Thyroid gland (tissue), 4 donors: ENCODE measurements around the gene EFHD2.

Source experiments
- POLR2A ChIP-seq, 2 donors: fragments of 450-650 bp; IDR thresholded peaks; one replicate each; pipeline ENCODE4 v1.6.1; 2017; ENCODE audit warnings: antibody characterized with exemption in 2 of 2, mild to moderate bottlenecking in 2 of 2, moderate library complexity in 1 of 2
- TF ChIP-seq, protein P1 (sequence below), 6 experiments: fragments of 200-600 bp in 3 of 6; fragments of 450-650 bp in 3 of 6; sonication (generic) in 3 of 6; IDR thresholded peaks; one replicate each; pipeline ENCODE4 v1.5.1; 2016 to 2019; ENCODE audit warnings: antibody characterized with exemption in 6 of 6, mild to moderate bottlenecking in 2 of 6, inconsistent platforms in 1 of 6, moderate library complexity in 1 of 6

DNA sequence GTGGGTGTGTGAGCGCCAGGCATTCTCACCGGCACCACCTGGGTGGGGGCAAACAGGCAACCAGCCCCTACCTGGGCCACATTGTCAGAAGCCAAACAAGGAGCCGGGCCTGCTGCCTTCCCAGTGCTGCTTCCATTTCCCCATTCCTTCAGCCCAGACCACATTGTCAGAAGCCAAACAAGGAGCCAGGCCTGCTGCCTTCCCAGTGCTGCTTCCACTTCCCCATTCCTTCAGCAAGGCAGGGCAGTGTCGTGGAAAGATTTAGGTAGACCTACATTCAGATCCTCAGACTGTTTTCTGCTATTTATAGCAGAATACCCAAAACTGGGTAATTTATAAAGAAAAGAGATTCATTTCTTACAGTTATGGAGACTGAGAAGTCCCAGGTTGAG is 47.0 kb upstream of the EFHD2 start:
- TF ChIP-seq, protein P1, sequence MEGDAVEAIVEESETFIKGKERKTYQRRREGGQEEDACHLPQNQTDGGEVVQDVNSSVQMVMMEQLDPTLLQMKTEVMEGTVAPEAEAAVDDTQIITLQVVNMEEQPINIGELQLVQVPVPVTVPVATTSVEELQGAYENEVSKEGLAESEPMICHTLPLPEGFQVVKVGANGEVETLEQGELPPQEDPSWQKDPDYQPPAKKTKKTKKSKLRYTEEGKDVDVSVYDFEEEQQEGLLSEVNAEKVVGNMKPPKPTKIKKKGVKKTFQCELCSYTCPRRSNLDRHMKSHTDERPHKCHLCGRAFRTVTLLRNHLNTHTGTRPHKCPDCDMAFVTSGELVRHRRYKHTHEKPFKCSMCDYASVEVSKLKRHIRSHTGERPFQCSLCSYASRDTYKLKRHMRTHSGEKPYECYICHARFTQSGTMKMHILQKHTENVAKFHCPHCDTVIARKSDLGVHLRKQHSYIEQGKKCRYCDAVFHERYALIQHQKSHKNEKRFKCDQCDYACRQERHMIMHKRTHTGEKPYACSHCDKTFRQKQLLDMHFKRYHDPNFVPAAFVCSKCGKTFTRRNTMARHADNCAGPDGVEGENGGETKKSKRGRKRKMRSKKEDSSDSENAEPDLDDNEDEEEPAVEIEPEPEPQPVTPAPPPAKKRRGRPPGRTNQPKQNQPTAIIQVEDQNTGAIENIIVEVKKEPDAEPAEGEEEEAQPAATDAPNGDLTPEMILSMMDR (IDR thresholded peaks at IDR 0.05), result no peak
- no peak for TF ChIP-seq POLR2A (IDR thresholded peaks at IDR 0.05)
